ENCODE measurements around the gene ANKS4B. TPM values are rescaled to one million over a fixed set of nuclear protein-coding genes. Genes with fewer than 3 reads are reported as not detected.

ANKS4B gene
- total RNA-seq, 1 experiment from 2014 or later = 0.09 TPM

- H3K4me3 Mint-ChIP-seq = no peak overlapping the region
- Histone ChIP-seq H3K9me3 (ENCODE audit: control insufficient read depth, low read depth, low read length) (no peaks in the 10 kb centered on the region), H3K4me1 (ENCODE audit: insufficient read depth, low read length) (peaks cover 6% of the 10 kb centered on the region), H2BK15ac (ENCODE audit: low read depth, low read length) (no peak overlapping the region), H3K23ac (ENCODE audit: insufficient read length, low read depth, low read length) (no peak overlapping the region), H4K8ac (replicated peaks; ENCODE audit: insufficient read length, low read depth, low read length) (no peak overlapping the region), H4K91ac (ENCODE audit: insufficient read length, low read depth, low read length) (no peak overlapping the region), H3K4me2 (ENCODE audit: insufficient read depth, insufficient read length, low read length) (no peak overlapping the region), H3K27ac (ENCODE audit: insufficient read length, low read depth, low read length) (no peak overlapping the region), H3K9ac (ENCODE audit: extremely low read depth, insufficient read length, low read length) (no peak overlapping the region), H3K14ac (ENCODE audit: insufficient read depth, low read length) (no peak overlapping the region), H2BK120ac (ENCODE audit: low read depth, low read length, poor library complexity, severe bottlenecking) (no peak overlapping the region), H3K27me3 (ENCODE audit: insufficient read depth, low read length) (no peaks in the 10 kb centered on the region; the same call in 1 of the 2 replicates), H2BK12ac (ENCODE audit: insufficient read length, low read depth, low read length) (no peak overlapping the region), H2AK5ac (ENCODE audit: insufficient read length, low read length) (no peak overlapping the region), H2AFZ (ENCODE audit: low read length) (no peak overlapping the region), H3K79me1 (ENCODE audit: insufficient read depth, low read depth, low read length, poor library complexity, severe bottlenecking) (no peaks in the 10 kb centered on the region), H3K79me2 (ENCODE audit: insufficient read depth, low read length) (no peaks in the 10 kb centered on the region), H2BK20ac (ENCODE audit: low read depth, low read length, poor library complexity, severe bottlenecking) (no peak overlapping the region), H3K18ac (ENCODE audit: insufficient read length, low read depth, low read length) (no peak overlapping the region), H2BK5ac (ENCODE audit: insufficient read length, low read length) (no peak overlapping the region), H3K56ac (ENCODE audit: insufficient read length, low read depth, low read length) (no peak overlapping the region), H4K5ac (ENCODE audit: insufficient read length, low read depth, low read length) (no peak overlapping the region), H3K4ac (ENCODE audit: low read depth, low read length) (no peak overlapping the region), H3K23me2 (ENCODE audit: insufficient read length, low read depth, low read length, poor library complexity, severe bottlenecking) (no peaks in the 10 kb centered on the region), H4K20me1 (ENCODE audit: control insufficient read depth, insufficient read depth, insufficient read length) (no peaks in the 10 kb centered on the region), H3T11ph (ENCODE audit: low read length) (no peak overlapping the region)
- no peak overlapping the region for H3K27ac Mint-ChIP-seq
- H3K9me3 Mint-ChIP-seq = peaks cover 8 to 10% of the 10 kb centered on the region in 2 experiments
- TF ChIP-seq, protein P1, sequence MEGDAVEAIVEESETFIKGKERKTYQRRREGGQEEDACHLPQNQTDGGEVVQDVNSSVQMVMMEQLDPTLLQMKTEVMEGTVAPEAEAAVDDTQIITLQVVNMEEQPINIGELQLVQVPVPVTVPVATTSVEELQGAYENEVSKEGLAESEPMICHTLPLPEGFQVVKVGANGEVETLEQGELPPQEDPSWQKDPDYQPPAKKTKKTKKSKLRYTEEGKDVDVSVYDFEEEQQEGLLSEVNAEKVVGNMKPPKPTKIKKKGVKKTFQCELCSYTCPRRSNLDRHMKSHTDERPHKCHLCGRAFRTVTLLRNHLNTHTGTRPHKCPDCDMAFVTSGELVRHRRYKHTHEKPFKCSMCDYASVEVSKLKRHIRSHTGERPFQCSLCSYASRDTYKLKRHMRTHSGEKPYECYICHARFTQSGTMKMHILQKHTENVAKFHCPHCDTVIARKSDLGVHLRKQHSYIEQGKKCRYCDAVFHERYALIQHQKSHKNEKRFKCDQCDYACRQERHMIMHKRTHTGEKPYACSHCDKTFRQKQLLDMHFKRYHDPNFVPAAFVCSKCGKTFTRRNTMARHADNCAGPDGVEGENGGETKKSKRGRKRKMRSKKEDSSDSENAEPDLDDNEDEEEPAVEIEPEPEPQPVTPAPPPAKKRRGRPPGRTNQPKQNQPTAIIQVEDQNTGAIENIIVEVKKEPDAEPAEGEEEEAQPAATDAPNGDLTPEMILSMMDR (conservative IDR thresholded peaks at IDR 0.05) = no peak
- peaks cover 3 to 5% (median 5%) of the 10 kb centered on the region in 3 experiments; a peak in 6 of 7 replicates for H3K36me3 Mint-ChIP-seq (ENCODE audit: insufficient read depth in 1 of 3, low read depth in 3 of 3)
- no peak for DNase-seq
- peaks cover 38% of the 10 kb centered on the region in 2 experiments for H3K4me1 Mint-ChIP-seq
- peaks cover 7% of the 10 kb centered on the region for H3K27me3 Mint-ChIP-seq (ENCODE audit: low read depth)
- WGBS (ENCODE audit: extremely low coverage, insufficient read length, low lambda C conversion rate) = no CpG with 5 or more reads among the region's 7 CpGs
Observed at GRCh38 chr16:21218153-21218552, 15.3 kb upstream of the ANKS4B start.
